ENCODE measurements around the gene TBC1D9.

Gene TBC1D9

GRCh38 chr4:140718241-140718952, 37.8 kb downstream of the TBC1D9 start:
- no peak overlapping the region for H3K4me3 ChIP-seq (ENCODE audit: low read length)
- H4K20me1 ChIP-seq (ENCODE audit: insufficient read depth, low read length): no peaks in the 10 kb centered on the region
- H3K27me3 ChIP-seq (replicated peaks; ENCODE audit: insufficient read depth, low read length): no peaks in the 10 kb centered on the region
- H3K9ac ChIP-seq (ENCODE audit: low read length): no peak overlapping the region
- TF ChIP-seq CTCF (IDR thresholded peaks at IDR 0.05; ENCODE audit: low read length): no peak
- TF ChIP-seq EZH2phosphoT487 (IDR thresholded peaks at IDR 0.05; ENCODE audit: low read length): no peak
- TF ChIP-seq EZH2 (optimal IDR thresholded peaks at IDR 0.05; ENCODE audit: low read depth, low read length): no peak
- H3K4me2 ChIP-seq (ENCODE audit: low read depth, low read length): no peak overlapping the region
- H3K27ac ChIP-seq (ENCODE audit: low read length): no peak overlapping the region
- H3K79me2 ChIP-seq (ENCODE audit: low read length): peaks cover 24% of the 10 kb centered on the region; the same call in 1 of the 2 replicates
- no peak for DNase-seq
- H3K9me2 ChIP-seq (replicated peaks; ENCODE audit: insufficient read depth, low read length): no peaks in the 10 kb centered on the region
- no peaks in the 10 kb centered on the region for H3K36me3 ChIP-seq (replicated peaks; ENCODE audit: insufficient read depth, low read length)
- no peaks in the 10 kb centered on the region for H3K9me3 ChIP-seq (replicated peaks; ENCODE audit: insufficient read depth, low read length)
- H2AFZ ChIP-seq (ENCODE audit: low read length): no peak overlapping the region
- 0 out of 2 replicates have a peak, but pooled peaks cover 7% of the 10 kb centered on the region for H3F3A ChIP-seq (ENCODE audit: insufficient read depth, low read length)
- peaks cover 18% of the 10 kb centered on the region for H3K4me1 ChIP-seq (ENCODE audit: low read length)

GRCh38 chr4:140717313-140717712, 38.9 kb downstream of the TBC1D9 start:
- no peak overlapping the region for H2AFZ ChIP-seq (ENCODE audit: low read length)
- H3K27ac ChIP-seq (ENCODE audit: low read length): no peak overlapping the region
- no peaks in the 10 kb centered on the region for H3K36me3 ChIP-seq (replicated peaks; ENCODE audit: insufficient read depth, low read length)
- H3K27me3 ChIP-seq (replicated peaks; ENCODE audit: insufficient read depth, low read length): no peaks in the 10 kb centered on the region
- DNase-seq: no peak
- H3K9ac ChIP-seq (ENCODE audit: low read length): no peak overlapping the region
- no peaks in the 10 kb centered on the region for H3K9me2 ChIP-seq (replicated peaks; ENCODE audit: insufficient read depth, low read length)
- H3K79me2 ChIP-seq (ENCODE audit: low read length): peaks cover 19% of the 10 kb centered on the region; the same call in 1 of the 2 replicates
- no peak overlapping the region for H3K4me2 ChIP-seq (ENCODE audit: low read depth, low read length)
- H3K4me1 ChIP-seq (ENCODE audit: low read length): peaks cover 18% of the 10 kb centered on the region
- 0 out of 2 replicates have a peak, but pooled peaks cover 7% of the 10 kb centered on the region for H3F3A ChIP-seq (ENCODE audit: insufficient read depth, low read length)
- no peaks in the 10 kb centered on the region for H3K9me3 ChIP-seq (replicated peaks; ENCODE audit: insufficient read depth, low read length)
- no peaks in the 10 kb centered on the region for H4K20me1 ChIP-seq (ENCODE audit: insufficient read depth, low read length)
- TF ChIP-seq EZH2phosphoT487 (IDR thresholded peaks at IDR 0.05; ENCODE audit: low read length): no peak
- no peak for TF ChIP-seq CTCF (IDR thresholded peaks at IDR 0.05; ENCODE audit: low read length)
- no peak for TF ChIP-seq EZH2 (optimal IDR thresholded peaks at IDR 0.05; ENCODE audit: low read depth, low read length)
- H3K4me3 ChIP-seq (ENCODE audit: low read length): no peak overlapping the region

GRCh38 chr4:140715119-140715518, 41.1 kb downstream of the TBC1D9 start:
- H3K79me2 ChIP-seq (ENCODE audit: low read length): peaks cover 21% of the 10 kb centered on the region; the same call in 1 of the 2 replicates
- no peak overlapping the region for H3K4me2 ChIP-seq (ENCODE audit: low read depth, low read length)
- H3K36me3 ChIP-seq (replicated peaks; ENCODE audit: insufficient read depth, low read length): no peaks in the 10 kb centered on the region
- no peaks in the 10 kb centered on the region for H3K9me2 ChIP-seq (replicated peaks; ENCODE audit: insufficient read depth, low read length)
- no peaks in the 10 kb centered on the region for H3K27me3 ChIP-seq (replicated peaks; ENCODE audit: insufficient read depth, low read length)
- peaks cover 10% of the 10 kb centered on the region for H3K4me1 ChIP-seq (ENCODE audit: low read length)
- H3F3A ChIP-seq (ENCODE audit: insufficient read depth, low read length): no peaks in the 10 kb centered on the region
- no peak for DNase-seq
- H3K9me3 ChIP-seq (replicated peaks; ENCODE audit: insufficient read depth, low read length): no peaks in the 10 kb centered on the region
- no peak overlapping the region for H3K27ac ChIP-seq (ENCODE audit: low read length)
- no peak for TF ChIP-seq EZH2phosphoT487 (IDR thresholded peaks at IDR 0.05; ENCODE audit: low read length)
- no peak for TF ChIP-seq EZH2 (optimal IDR thresholded peaks at IDR 0.05; ENCODE audit: low read depth, low read length)
- no peak for TF ChIP-seq CTCF (IDR thresholded peaks at IDR 0.05; ENCODE audit: low read length)
- no peak overlapping the region for H3K9ac ChIP-seq (ENCODE audit: low read length)
- no peak overlapping the region for H2AFZ ChIP-seq (ENCODE audit: low read length)
- no peaks in the 10 kb centered on the region for H4K20me1 ChIP-seq (ENCODE audit: insufficient read depth, low read length)
- H3K4me3 ChIP-seq (ENCODE audit: low read length): no peak overlapping the region

All from MM.1S (cell line).